ENCODE results near the gene GALNT10.

Gene GALNT10

GRCh38 chr5:154406231-154406630, 215.7 kb downstream of the GALNT10 start:
- Histone ChIP-seq H3K9ac (ENCODE audit: insufficient read length) (no peak overlapping the region), H3K27ac (no peak overlapping the region), H3K9me3 (ENCODE audit: low read depth, low read length) (no peaks in the 10 kb centered on the region), H3K36me3 (ENCODE audit: insufficient read depth, low read length) (no peaks in the 10 kb centered on the region), H3K4me3 (no peak overlapping the region)
- no peak for TF ChIP-seq EZH2 (IDR thresholded peaks at IDR 0.05)
- no peak for DNase-seq (ENCODE audit: low read depth, low spot score)

DNA sequence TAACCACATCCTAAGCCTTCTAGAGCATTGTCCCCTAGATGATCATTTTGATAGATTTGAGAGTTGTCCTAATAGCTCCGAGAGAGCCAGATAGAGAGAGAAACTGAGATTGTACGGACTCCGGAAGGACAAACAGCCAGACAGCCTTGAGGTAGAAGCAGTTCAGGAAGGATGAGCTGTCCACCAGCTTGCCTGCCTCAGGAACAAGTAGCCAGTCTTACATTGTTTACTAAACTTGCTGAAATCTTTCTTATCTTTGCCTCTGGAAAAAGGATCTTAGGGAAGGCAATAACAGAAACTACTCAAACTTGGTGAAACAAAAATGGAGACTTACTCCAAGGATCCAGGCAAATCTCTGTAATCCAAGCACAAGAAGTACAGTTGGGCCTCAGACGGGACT, 216.3 kb downstream of the GALNT10 start:
- no peaks in the 10 kb centered on the region for H3K9me3 ChIP-seq (ENCODE audit: low read depth, low read length)
- no peak for DNase-seq (ENCODE audit: low read depth, low spot score)
- H3K27ac ChIP-seq: no peak overlapping the region
- no peaks in the 10 kb centered on the region for H3K36me3 ChIP-seq (ENCODE audit: insufficient read depth, low read length)
- H3K4me3 ChIP-seq: no peak overlapping the region
- H3K9ac ChIP-seq (ENCODE audit: insufficient read length): no peak overlapping the region
- TF ChIP-seq POLR2AphosphoS5 (IDR thresholded peaks at IDR 0.05; ENCODE audit: borderline replicate concordance, low read depth, low read length) (no peak), EZH2 (IDR thresholded peaks at IDR 0.05) (no peak), FOXP2 (optimal IDR thresholded peaks at IDR 0.05; ENCODE audit: control extremely low read depth, extremely low read length, insufficient read depth) (no peak)

DNA sequence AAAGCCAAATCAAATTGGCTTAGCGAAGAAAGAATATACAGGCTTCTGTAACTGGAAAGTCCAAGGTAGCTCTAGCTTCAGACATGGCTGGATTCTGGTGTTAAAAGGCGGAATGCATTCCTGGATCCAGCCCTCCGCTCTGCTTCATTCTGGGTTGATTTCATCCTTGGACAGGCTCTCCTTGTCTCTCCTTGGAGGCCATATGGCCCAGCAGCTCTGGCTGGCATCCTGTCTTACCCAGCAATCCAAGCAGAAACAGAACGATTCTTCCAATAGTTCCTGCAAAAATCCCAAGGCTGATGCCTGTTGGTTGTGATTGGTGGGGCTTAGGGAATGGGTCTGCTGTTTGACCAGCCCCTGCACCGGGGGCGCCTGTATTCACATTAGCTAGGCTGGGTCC, 218.3 kb downstream of the GALNT10 start:
- no peaks in the 10 kb centered on the region for H3K9me3 ChIP-seq (ENCODE audit: low read depth, low read length)
- no peak for DNase-seq (ENCODE audit: low read depth, low spot score)
- no peak overlapping the region for H3K4me3 ChIP-seq
- H3K36me3 ChIP-seq (ENCODE audit: insufficient read depth, low read length): no peaks in the 10 kb centered on the region
- no peak overlapping the region for H3K9ac ChIP-seq (ENCODE audit: insufficient read length)
- no peak overlapping the region for H3K27ac ChIP-seq
- TF ChIP-seq FOXP2 (optimal IDR thresholded peaks at IDR 0.05; ENCODE audit: control extremely low read depth, extremely low read length, insufficient read depth) (no peak), POLR2AphosphoS5 (IDR thresholded peaks at IDR 0.05; ENCODE audit: borderline replicate concordance, low read depth, low read length) (no peak), EZH2 (IDR thresholded peaks at IDR 0.05) (no peak)

DNA sequence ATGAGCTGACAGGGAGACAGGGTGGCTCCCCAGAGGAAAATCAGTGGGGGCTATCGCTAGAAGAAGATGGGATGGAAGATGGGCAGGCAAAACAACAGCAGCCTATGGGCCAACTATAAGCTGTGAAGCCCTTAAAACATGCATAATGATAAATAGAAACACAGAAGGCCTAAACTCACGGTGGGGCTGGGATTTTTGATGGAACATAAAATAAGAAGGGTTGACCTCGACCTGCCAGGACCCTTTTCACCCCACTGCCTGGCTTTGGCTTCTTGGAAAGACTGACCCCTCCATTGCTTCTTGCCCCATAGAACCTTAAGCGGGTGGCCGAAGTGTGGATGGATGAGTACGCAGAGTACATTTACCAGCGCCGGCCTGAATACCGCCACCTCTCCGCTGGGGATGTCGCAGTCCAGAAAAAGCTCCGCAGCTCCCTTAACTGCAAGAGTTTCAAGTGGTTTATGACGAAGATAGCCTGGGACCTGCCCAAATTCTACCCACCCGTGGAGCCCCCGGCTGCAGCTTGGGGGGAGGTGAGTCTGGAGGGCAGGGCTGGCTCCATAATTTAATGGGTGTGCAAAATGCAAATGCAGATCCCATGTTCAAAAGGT, 218.8 kb downstream of the GALNT10 start:
- Histone ChIP-seq H3K9ac (ENCODE audit: insufficient read length) (no peak overlapping the region), H3K36me3 (ENCODE audit: insufficient read depth, low read length) (no peaks in the 10 kb centered on the region), H3K27ac (no peak overlapping the region), H3K9me3 (ENCODE audit: low read depth, low read length) (no peaks in the 10 kb centered on the region), H3K4me3 (no peak overlapping the region)
- DNase-seq (ENCODE audit: low read depth, low spot score): no peak
- no peak for TF ChIP-seq POLR2AphosphoS5 (IDR thresholded peaks at IDR 0.05; ENCODE audit: borderline replicate concordance, low read depth, low read length)
- no peak for TF ChIP-seq EZH2 (IDR thresholded peaks at IDR 0.05)
- no peak for TF ChIP-seq FOXP2 (optimal IDR thresholded peaks at IDR 0.05; ENCODE audit: control extremely low read depth, extremely low read length, insufficient read depth)

- Histone ChIP-seq H3K36me3 (ENCODE audit: insufficient read depth, low read length) (no peaks in the 10 kb centered on the region), H3K4me3 (no peak overlapping the region), H3K27ac (no peak overlapping the region), H3K9me3 (ENCODE audit: low read depth, low read length) (no peaks in the 10 kb centered on the region), H3K9ac (ENCODE audit: insufficient read length) (no peak overlapping the region)
- no peak for DNase-seq (ENCODE audit: low read depth, low spot score)
- TF ChIP-seq FOXP2 (optimal IDR thresholded peaks at IDR 0.05; ENCODE audit: control extremely low read depth, extremely low read length, insufficient read depth): no peak
Measured at GRCh38 chr5:154410008-154410407, 219.5 kb downstream of the GALNT10 start.

- TF ChIP-seq FOXP2 (optimal IDR thresholded peaks at IDR 0.05; ENCODE audit: control extremely low read depth, extremely low read length, insufficient read depth): no peak
- no peak for TF ChIP-seq POLR2AphosphoS5 (IDR thresholded peaks at IDR 0.05; ENCODE audit: borderline replicate concordance, low read depth, low read length)
- no peak for TF ChIP-seq EZH2 (IDR thresholded peaks at IDR 0.05)
- no peak overlapping the region for H3K9ac ChIP-seq (ENCODE audit: insufficient read length)
- no peak overlapping the region for H3K27ac ChIP-seq
- H3K36me3 ChIP-seq (ENCODE audit: insufficient read depth, low read length): no peaks in the 10 kb centered on the region
- H3K4me3 ChIP-seq: no peak overlapping the region
- no peak for DNase-seq (ENCODE audit: low read depth, low spot score)
- no peaks in the 10 kb centered on the region for H3K9me3 ChIP-seq (ENCODE audit: low read depth, low read length)
Measured at GRCh38 chr5:154410786-154411185, 220.3 kb downstream of the GALNT10 start.

- Histone ChIP-seq H3K36me3 (ENCODE audit: insufficient read depth, low read length) (no peaks in the 10 kb centered on the region), H3K27ac (no peak overlapping the region)
Measured at GRCh38 chr5:154411338-154411737, 220.8 kb downstream of the GALNT10 start.

DNA sequence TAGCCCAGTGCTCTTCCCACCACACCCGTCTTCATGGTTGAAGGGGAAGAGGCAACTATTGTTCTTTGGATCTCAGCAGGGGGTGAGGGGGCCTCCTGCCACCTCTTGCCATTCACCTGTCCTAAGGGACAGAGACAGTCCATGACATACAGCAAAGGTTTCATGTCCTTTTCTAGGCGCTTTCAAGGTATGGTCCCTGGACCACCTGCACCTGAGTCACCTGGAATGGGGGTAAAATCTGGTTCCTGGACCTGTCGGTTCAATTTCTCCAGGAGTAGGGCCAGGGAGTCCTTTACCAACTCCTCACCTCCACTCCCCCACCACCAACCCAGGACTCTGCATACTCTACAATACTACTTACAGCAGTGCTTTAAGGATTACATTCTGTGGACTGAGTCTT, 221.8 kb downstream of the GALNT10 start:
- Histone ChIP-seq H3K4me3 (no peak overlapping the region), H3K9ac (ENCODE audit: insufficient read length) (no peak overlapping the region), H3K9me3 (ENCODE audit: low read depth, low read length) (no peaks in the 10 kb centered on the region), H3K27ac (no peak overlapping the region), H3K36me3 (ENCODE audit: insufficient read depth, low read length) (no peaks in the 10 kb centered on the region)
- TF ChIP-seq POLR2AphosphoS5 (IDR thresholded peaks at IDR 0.05; ENCODE audit: borderline replicate concordance, low read depth, low read length) (no peak), FOXP2 (optimal IDR thresholded peaks at IDR 0.05; ENCODE audit: control extremely low read depth, extremely low read length, insufficient read depth) (no peak), EZH2 (IDR thresholded peaks at IDR 0.05) (no peak)
- no peak for DNase-seq (ENCODE audit: low read depth, low spot score)

More at GRCh38 chr5:154411338-154411737, 220.8 kb downstream of the GALNT10 start:
- TF ChIP-seq EZH2 (IDR thresholded peaks at IDR 0.05) (no peak), FOXP2 (optimal IDR thresholded peaks at IDR 0.05; ENCODE audit: control extremely low read depth, extremely low read length, insufficient read depth) (no peak), POLR2AphosphoS5 (IDR thresholded peaks at IDR 0.05; ENCODE audit: borderline replicate concordance, low read depth, low read length) (no peak)
- Histone ChIP-seq H3K9me3 (ENCODE audit: low read depth, low read length) (no peaks in the 10 kb centered on the region), H3K4me3 (no peak overlapping the region), H3K9ac (ENCODE audit: insufficient read length) (no peak overlapping the region)
- DNase-seq (ENCODE audit: low read depth, low spot score): no peak

- Histone ChIP-seq H3K4me3 (no peak overlapping the region), H3K9me3 (ENCODE audit: low read depth, low read length) (no peaks in the 10 kb centered on the region), H3K36me3 (ENCODE audit: insufficient read depth, low read length) (no peaks in the 10 kb centered on the region), H3K27ac (no peak overlapping the region), H3K9ac (ENCODE audit: insufficient read length) (no peak overlapping the region)
- DNase-seq (ENCODE audit: low read depth, low spot score): no peak
- TF ChIP-seq FOXP2 (optimal IDR thresholded peaks at IDR 0.05; ENCODE audit: control extremely low read depth, extremely low read length, insufficient read depth) (no peak), EZH2 (IDR thresholded peaks at IDR 0.05) (no peak), POLR2AphosphoS5 (IDR thresholded peaks at IDR 0.05; ENCODE audit: borderline replicate concordance, low read depth, low read length) (no peak)
Measured at GRCh38 chr5:154412925-154413324, 222.4 kb downstream of the GALNT10 start.

Data from SK-N-MC (cell line).